ENCODE results near the gene TMEM186.

DNA sequence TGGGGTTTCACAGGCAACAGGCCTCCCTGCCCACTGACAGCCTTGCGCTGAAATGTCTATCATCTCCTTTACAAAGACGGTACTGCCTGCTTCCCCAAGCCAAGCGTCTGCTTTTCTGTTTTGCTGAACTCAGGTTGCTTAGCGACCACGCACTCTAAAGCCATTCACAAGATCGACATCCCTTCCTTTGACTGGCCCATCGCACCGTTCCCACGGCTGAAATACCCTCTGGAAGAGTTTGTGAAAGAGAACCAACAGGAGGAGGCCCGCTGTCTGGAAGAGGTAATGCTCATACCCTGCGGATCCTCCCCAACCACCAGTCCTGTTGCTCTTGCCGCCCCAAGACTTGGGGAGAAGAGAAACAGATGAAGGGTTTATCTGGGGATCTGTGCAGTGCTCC, 28.7 kb downstream of the TMEM186 start:
- TF ChIP-seq, protein P1, sequence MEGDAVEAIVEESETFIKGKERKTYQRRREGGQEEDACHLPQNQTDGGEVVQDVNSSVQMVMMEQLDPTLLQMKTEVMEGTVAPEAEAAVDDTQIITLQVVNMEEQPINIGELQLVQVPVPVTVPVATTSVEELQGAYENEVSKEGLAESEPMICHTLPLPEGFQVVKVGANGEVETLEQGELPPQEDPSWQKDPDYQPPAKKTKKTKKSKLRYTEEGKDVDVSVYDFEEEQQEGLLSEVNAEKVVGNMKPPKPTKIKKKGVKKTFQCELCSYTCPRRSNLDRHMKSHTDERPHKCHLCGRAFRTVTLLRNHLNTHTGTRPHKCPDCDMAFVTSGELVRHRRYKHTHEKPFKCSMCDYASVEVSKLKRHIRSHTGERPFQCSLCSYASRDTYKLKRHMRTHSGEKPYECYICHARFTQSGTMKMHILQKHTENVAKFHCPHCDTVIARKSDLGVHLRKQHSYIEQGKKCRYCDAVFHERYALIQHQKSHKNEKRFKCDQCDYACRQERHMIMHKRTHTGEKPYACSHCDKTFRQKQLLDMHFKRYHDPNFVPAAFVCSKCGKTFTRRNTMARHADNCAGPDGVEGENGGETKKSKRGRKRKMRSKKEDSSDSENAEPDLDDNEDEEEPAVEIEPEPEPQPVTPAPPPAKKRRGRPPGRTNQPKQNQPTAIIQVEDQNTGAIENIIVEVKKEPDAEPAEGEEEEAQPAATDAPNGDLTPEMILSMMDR (conservative IDR thresholded peaks at IDR 0.05 in 1 of 2, IDR thresholded peaks at IDR 0.05 in 1 of 2; ENCODE audit: extremely low read depth in 1 of 2, insufficient read depth in 1 of 2, low read depth in 1 of 2, low read length in 2 of 2): no peak
- TF ChIP-seq EZH2 (IDR thresholded peaks at IDR 0.05; ENCODE audit: borderline replicate concordance, low read length): no peak
